Activated CD8-positive, alpha-beta T cell treated with anti-CD3 and anti-CD28 coated beads, Interleukin-2, amount 10 ng/mL, durations not matched to agents 7 days and 5 days (primary cell): ENCODE data around the gene ADAM33. TPM values are rescaled to one million over a fixed set of nuclear protein-coding genes. Genes with fewer than 3 reads are reported as not detected.

Experiments
- ATAC-seq: fragments of 150-1000 bp; cut with Tn5 transposase; one replicate; pipeline ENCODE4 v1.10.0; 2021; ENCODE audit warnings: moderate library complexity
- CTCF ChIA-PET: fragments of 350-600 bp; sonication (Branson Sonifier 250); formaldehyde crosslinking; loops from one replicate; lab custom pipeline; 2021; ENCODE audit warnings: antibody characterized with exemption; lab: Charles Lee
- POLR2A ChIA-PET: fragments of 350-600 bp; sonication (Branson Sonifier 250); formaldehyde crosslinking; loops from one replicate; lab custom pipeline; 2021; ENCODE audit warnings: antibody characterized with exemption; lab: Charles Lee
- DNase-seq: peaks from one replicate; pipeline ENCODE4 v3.0.0-alpha.2; 2020
- H3K27ac Mint-ChIP-seq: one replicate; pipeline ENCODE4 v1.8.0; 2021; ENCODE audit warnings: mild to moderate bottlenecking, mixed read lengths
- H3K27me3 Mint-ChIP-seq: one replicate; pipeline ENCODE4 v1.8.0; 2021; ENCODE audit warnings: low read depth, mixed read lengths
- H3K36me3 Mint-ChIP-seq: one replicate; pipeline ENCODE4 v1.8.0; 2021; ENCODE audit warnings: low read depth, mixed read lengths
- H3K4me1 Mint-ChIP-seq: one replicate; pipeline ENCODE4 v1.8.0; 2021; ENCODE audit warnings: low read depth, mixed read lengths
- H3K4me3 Mint-ChIP-seq: one replicate; pipeline ENCODE4 v1.8.0; 2021; ENCODE audit warnings: mild to moderate bottlenecking, mixed read lengths
- H3K9me3 Mint-ChIP-seq: one replicate; pipeline ENCODE4 v1.8.0; 2022; ENCODE audit warnings: mixed read lengths; ENCODE audit not compliant: insufficient read depth
- total RNA-seq, 2 experiments: library from RNA; stranded (reverse); gene quantifications; one replicate each; pipeline ENCODE4 v1.2.3, GENCODE V29; 2021

The ADAM33 gene
- total RNA-seq, 2 experiments from 2014 or later = not detected

DNA sequence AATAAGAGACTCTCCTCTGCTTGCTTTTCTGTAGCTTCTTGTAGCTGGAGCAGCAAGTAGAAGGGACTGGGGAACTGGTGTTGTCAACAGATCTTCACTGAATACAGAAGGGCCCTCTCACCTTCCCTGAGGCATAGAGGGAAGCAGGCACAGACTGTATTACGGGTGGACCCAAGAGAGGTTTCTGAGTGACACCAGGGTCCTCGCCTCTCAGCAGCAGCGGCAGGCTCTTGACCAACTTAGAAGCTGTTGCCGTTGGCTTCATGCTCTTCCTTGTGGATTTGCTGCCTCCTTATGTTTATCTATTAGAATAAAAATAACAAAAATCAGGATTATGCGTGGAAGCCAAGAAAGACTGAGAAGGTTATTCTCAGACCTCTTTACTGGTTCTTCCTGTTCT is 50.3 kb downstream of the ADAM33 start:
- Mint-ChIP-seq H3K27ac (no peak overlapping the region), H3K4me1 (peaks cover 6% of the 10 kb centered on the region), H3K27me3 (no peaks in the 10 kb centered on the region), H3K36me3 (no peaks in the 10 kb centered on the region), H3K4me3 (no peak overlapping the region), H3K9me3 (no peaks in the 10 kb centered on the region)
- DNase-seq = no peak
- POLR2A ChIA-PET = no interaction called here
- ATAC-seq = no peak
- CTCF ChIA-PET = interaction anchor here (1.8 kb wide), 1 partner anchor 68 kb away, joined by 4 read pairs; no protein-coding TSS in a partner anchor

DNA sequence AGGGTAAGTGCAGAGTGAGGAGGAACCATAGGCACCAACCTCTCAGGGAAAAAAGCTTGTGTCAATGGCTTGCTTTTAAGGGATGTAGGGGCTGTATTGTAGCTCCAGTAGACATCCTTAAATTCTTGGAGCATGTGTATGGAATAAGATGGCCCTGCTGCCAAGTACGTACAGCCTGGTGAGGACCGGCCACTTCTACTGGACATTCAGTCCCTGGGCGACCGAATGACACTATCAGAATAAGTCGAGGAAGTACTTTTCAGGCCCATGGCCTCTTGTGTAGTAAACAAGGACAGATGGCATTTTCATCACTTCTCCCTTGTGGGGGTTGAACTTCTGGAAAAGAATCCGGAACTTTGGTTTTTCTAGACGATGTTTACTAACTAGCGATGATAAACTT is 51.4 kb downstream of the ADAM33 start:
- no peaks in the 10 kb centered on the region for H3K9me3 Mint-ChIP-seq
- no peak overlapping the region for H3K27ac Mint-ChIP-seq
- DNase-seq (no peak), ATAC-seq (no peak)
- H3K4me1 Mint-ChIP-seq = peaks cover 6% of the 10 kb centered on the region
- no peaks in the 10 kb centered on the region for H3K27me3 Mint-ChIP-seq
- no peaks in the 10 kb centered on the region for H3K36me3 Mint-ChIP-seq
- POLR2A ChIA-PET = no interaction called here
- CTCF ChIA-PET = interaction anchor here (1.1 to 1.8 kb wide), 2 partner anchors 67 to 124 kb away, joined by 3 to 4 read pairs; no protein-coding TSS in a partner anchor
- no peak overlapping the region for H3K4me3 Mint-ChIP-seq

DNA sequence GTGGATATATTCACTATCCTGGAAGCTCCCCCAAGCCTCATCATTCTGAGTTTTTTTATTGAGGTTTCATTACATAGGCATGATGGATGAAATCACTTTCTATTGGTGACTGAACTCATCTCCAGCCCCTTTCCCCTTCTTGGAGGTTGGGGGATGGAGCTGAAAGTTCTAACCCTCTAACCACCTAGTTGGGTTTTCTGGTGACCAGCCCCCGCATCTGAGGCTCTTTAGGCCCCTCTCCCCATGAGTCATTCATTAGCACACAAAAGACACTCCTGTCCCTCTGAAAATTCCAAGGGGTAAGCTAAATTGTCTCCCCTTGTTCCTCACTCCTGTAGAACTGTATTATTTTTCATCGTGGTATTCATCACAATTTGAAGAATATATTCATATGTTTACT is 51.9 kb downstream of the ADAM33 start:
- no peaks in the 10 kb centered on the region for H3K27me3 Mint-ChIP-seq
- no peak overlapping the region for H3K27ac Mint-ChIP-seq
- POLR2A ChIA-PET = no interaction called here
- H3K9me3 Mint-ChIP-seq = no peaks in the 10 kb centered on the region
- DNase-seq (no peak), ATAC-seq (no peak)
- CTCF ChIA-PET = interaction anchor here (1.1 to 1.8 kb wide), 2 partner anchors 66 to 124 kb away, joined by 3 to 4 read pairs; no protein-coding TSS in a partner anchor
- peaks cover 6% of the 10 kb centered on the region for H3K4me1 Mint-ChIP-seq
- H3K36me3 Mint-ChIP-seq = no peaks in the 10 kb centered on the region
- no peak overlapping the region for H3K4me3 Mint-ChIP-seq

DNA sequence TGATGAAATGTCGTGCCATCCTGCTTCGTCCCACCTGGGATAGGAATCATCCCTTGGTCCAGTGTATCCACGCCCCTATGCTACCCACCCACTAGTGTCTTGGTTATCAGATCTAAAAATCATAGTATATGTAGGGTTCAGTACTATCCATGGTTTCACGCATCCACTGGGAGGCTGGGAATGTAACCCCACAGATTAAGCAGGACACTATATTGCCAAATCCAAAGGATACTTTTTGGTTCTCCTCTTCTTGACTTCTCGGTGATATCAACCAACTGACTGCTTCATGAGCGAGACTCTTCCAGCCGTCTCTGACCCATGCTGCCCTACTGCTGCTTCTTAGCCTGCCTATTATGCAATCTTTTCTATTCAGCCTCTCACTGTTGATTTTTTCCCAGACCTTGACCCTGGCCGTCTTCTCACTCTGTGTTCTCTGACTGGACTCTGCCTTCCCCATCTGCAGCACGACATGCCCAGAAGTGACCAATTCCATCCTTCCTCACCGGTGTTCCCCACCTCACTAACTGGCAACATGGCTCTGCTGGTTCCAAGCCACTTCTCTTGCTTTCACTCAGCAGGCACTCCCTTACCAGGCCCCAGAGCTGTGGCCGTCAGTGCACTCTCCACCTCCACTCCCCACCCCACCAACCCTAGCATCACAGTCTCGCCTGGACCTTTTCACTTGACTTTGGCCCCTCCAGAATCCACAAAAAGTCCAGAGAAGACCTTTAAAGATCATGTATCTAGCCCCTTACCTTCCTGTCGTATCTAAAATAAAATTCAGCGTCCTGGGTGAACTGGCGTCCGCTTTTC is 53.1 kb downstream of the ADAM33 start:
- ATAC-seq (no peak), DNase-seq (no peak)
- H3K4me3 Mint-ChIP-seq = no peak overlapping the region
- H3K27ac Mint-ChIP-seq = no peak overlapping the region
- H3K4me1 Mint-ChIP-seq = no peaks in the 10 kb centered on the region
- POLR2A ChIA-PET = no interaction called here
- no peaks in the 10 kb centered on the region for H3K9me3 Mint-ChIP-seq
- CTCF ChIA-PET = no interaction called here
- H3K27me3 Mint-ChIP-seq = no peaks in the 10 kb centered on the region
- no peaks in the 10 kb centered on the region for H3K36me3 Mint-ChIP-seq

DNA sequence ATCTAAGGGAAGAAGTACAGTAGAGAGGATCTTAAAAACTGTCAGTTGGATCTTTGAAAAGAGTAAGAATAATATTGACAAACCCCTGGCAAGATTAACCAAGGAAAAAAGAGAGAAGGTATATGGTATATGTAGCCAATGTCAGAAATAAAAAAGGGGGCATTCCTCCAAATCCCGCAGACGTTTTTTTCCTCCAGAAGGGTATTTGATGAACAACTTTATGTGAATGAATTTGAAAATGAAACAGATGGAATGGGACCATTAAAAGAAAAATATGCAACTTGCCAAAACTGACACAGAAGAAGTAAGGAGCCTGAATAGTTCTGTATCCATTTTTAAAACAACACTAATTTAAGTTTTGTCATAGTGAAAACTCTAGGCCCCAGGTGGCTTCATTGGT is 54.3 kb downstream of the ADAM33 start:
- H3K4me1 Mint-ChIP-seq = no peaks in the 10 kb centered on the region
- ATAC-seq = no peak
- ChIA-PET POLR2A (no interaction called here), CTCF (no interaction called here)
- no peak overlapping the region for H3K4me3 Mint-ChIP-seq
- no peak for DNase-seq
- H3K27ac Mint-ChIP-seq = no peak overlapping the region
- no peaks in the 10 kb centered on the region for H3K36me3 Mint-ChIP-seq
- no peaks in the 10 kb centered on the region for H3K27me3 Mint-ChIP-seq
- no peaks in the 10 kb centered on the region for H3K9me3 Mint-ChIP-seq

DNA sequence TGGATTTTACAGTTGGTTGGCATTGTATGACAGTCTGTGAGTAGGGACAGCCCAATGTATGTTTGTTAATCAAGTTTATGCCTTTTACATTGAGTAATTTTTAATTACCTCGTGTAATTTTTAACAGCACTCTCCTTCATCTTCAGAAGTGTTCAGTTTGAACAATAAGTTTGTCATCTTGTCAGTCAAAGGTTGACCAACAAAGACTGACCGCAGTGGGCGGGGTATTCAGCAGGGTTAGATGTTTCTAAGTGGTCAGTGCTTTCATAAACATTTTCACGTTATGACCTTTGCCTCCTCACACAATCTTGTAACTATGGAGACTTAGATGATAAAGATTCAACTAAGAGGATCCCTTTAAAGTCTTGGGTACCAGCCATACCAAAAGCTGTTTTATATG is 59.4 kb downstream of the ADAM33 start:
- no peaks in the 10 kb centered on the region for H3K36me3 Mint-ChIP-seq
- ATAC-seq = no peak
- POLR2A ChIA-PET = no interaction called here
- no peaks in the 10 kb centered on the region for H3K9me3 Mint-ChIP-seq
- DNase-seq = no peak
- H3K27ac Mint-ChIP-seq = no peak overlapping the region
- no peaks in the 10 kb centered on the region for H3K4me1 Mint-ChIP-seq
- H3K27me3 Mint-ChIP-seq = no peaks in the 10 kb centered on the region
- CTCF ChIA-PET = no interaction called here
- no peak overlapping the region for H3K4me3 Mint-ChIP-seq

- ATAC-seq (no peak), DNase-seq (no peak)
- Mint-ChIP-seq H3K4me1 (no peaks in the 10 kb centered on the region), H3K9me3 (no peaks in the 10 kb centered on the region), H3K27ac (no peak overlapping the region), H3K4me3 (no peak overlapping the region), H3K27me3 (no peaks in the 10 kb centered on the region), H3K36me3 (no peaks in the 10 kb centered on the region)
- ChIA-PET CTCF (no interaction called here), POLR2A (no interaction called here)
Observed at GRCh38 chr20:3621111-3621510, 60.7 kb downstream of the ADAM33 start.

Other genes starting within 250 kb of the ADAM33 start
- 1 to 10 TPM; 8.1 to 8.5 TPM for gene ATRN, start 211.0 kb downstream of the ADAM33 start, total RNA-seq
- gene GFRA4, start 18.6 kb downstream of the ADAM33 start, total RNA-seq = not detected
- gene SIGLEC1, start 30.6 kb upstream of the ADAM33 start, total RNA-seq = not detected
- gene HSPA12B, start 50.7 kb upstream of the ADAM33 start, total RNA-seq = not detected
- 10 to 100 TPM; 37.4 to 38.5 TPM for gene ADISSP, start 85.7 kb upstream of the ADAM33 start, total RNA-seq
- gene SPEF1, start 99.4 kb upstream of the ADAM33 start, total RNA-seq = under 1 TPM; 0.16 TPM
- 10 to 100 TPM; 87.1 to 92.0 TPM for gene CENPB, start 104.7 kb upstream of the ADAM33 start, total RNA-seq
- 100 to 1,000 TPM; 294 to 298 TPM for gene CDC25B, start 114.3 kb upstream of the ADAM33 start, total RNA-seq
- 10 to 100 TPM; 13.8 to 16.5 TPM for gene AP5S1, start 138.5 kb upstream of the ADAM33 start, total RNA-seq
- gene MAVS, start 164.8 kb upstream of the ADAM33 start, total RNA-seq = 10 to 100 TPM; 29.7 TPM
- gene PANK2, start 207.4 kb upstream of the ADAM33 start, total RNA-seq = 10 to 100 TPM; 73.1 to 74.4 TPM